ENCODE data around the gene MRNIP.

MRNIP gene

GRCh38 chr5:179900206-179900605, 41.6 kb upstream of the MRNIP start:
- H3K4me3 ChIP-seq (ENCODE audit: low read length), result no peak overlapping the region
- no peaks in the 10 kb centered on the region for H3K9me3 ChIP-seq (ENCODE audit: control insufficient read depth, low read length)
- no peak overlapping the region for H3K9ac ChIP-seq (ENCODE audit: low read length)
- no peaks in the 10 kb centered on the region for H3K4me1 ChIP-seq (ENCODE audit: control insufficient read depth, insufficient read depth, low read length)
- no peaks in the 10 kb centered on the region for H3K27me3 ChIP-seq (replicated peaks; ENCODE audit: control insufficient read depth, insufficient read depth, low read length)
- DNase-seq (ENCODE audit: low read depth), result no peak
- peaks cover 72% of the 10 kb centered on the region for H3K36me3 ChIP-seq (ENCODE audit: control insufficient read depth, insufficient read depth, low read length, severe bottlenecking)

DNA sequence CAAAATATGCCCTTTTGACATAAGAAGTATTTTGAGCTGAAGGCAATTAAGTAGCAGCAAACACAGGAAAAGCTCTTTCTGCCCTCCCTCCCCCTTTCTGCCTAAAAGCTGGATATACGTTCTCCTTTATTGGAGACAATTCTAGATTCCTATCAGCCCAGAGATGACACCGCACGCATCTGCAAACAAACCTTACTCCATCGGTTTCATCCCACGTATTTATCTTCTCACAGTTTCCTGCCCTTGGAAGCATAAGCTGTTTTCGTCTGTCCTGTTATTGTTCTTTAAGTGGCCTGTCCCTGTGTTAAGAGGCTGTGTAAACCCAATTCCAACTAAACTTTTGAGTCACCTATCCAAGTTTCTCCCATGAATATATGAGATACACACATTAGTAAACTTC, 37.2 kb upstream of the MRNIP start:
- DNase-seq (ENCODE audit: low read depth), result no peak
- Histone ChIP-seq H3K9ac (ENCODE audit: low read length) (no peak overlapping the region), H3K4me3 (ENCODE audit: low read length) (no peak overlapping the region), H3K36me3 (ENCODE audit: control insufficient read depth, insufficient read depth, low read length, severe bottlenecking) (peaks cover 82% of the 10 kb centered on the region), H3K9me3 (ENCODE audit: control insufficient read depth, low read length) (no peaks in the 10 kb centered on the region), H3K27me3 (replicated peaks; ENCODE audit: control insufficient read depth, insufficient read depth, low read length) (no peaks in the 10 kb centered on the region), H3K4me1 (ENCODE audit: control insufficient read depth, insufficient read depth, low read length) (no peaks in the 10 kb centered on the region)

GRCh38 chr5:179893958-179894895, 35.6 kb upstream of the MRNIP start:
- no peak for DNase-seq (ENCODE audit: low read depth)
- no peaks in the 10 kb centered on the region for H3K9me3 ChIP-seq (ENCODE audit: control insufficient read depth, low read length)
- peaks cover 90% of the 10 kb centered on the region for H3K36me3 ChIP-seq (ENCODE audit: control insufficient read depth, insufficient read depth, low read length, severe bottlenecking)
- no peaks in the 10 kb centered on the region for H3K27me3 ChIP-seq (replicated peaks; ENCODE audit: control insufficient read depth, insufficient read depth, low read length)
- H3K4me3 ChIP-seq (ENCODE audit: low read length), result no peak overlapping the region
- no peaks in the 10 kb centered on the region for H3K4me1 ChIP-seq (ENCODE audit: control insufficient read depth, insufficient read depth, low read length)
- no peak overlapping the region for H3K9ac ChIP-seq (ENCODE audit: low read length)

- no peak for DNase-seq (ENCODE audit: low read depth)
- H3K9me3 ChIP-seq (ENCODE audit: control insufficient read depth, low read length), result no peaks in the 10 kb centered on the region
- H3K4me3 ChIP-seq (ENCODE audit: low read length), result no peak overlapping the region
- H3K27me3 ChIP-seq (replicated peaks; ENCODE audit: control insufficient read depth, insufficient read depth, low read length), result no peaks in the 10 kb centered on the region
- no peaks in the 10 kb centered on the region for H3K4me1 ChIP-seq (ENCODE audit: control insufficient read depth, insufficient read depth, low read length)
- H3K9ac ChIP-seq (ENCODE audit: low read length), result no peak overlapping the region
- peaks cover 90% of the 10 kb centered on the region for H3K36me3 ChIP-seq (ENCODE audit: control insufficient read depth, insufficient read depth, low read length, severe bottlenecking)
These were observed 34.7 kb upstream of the MRNIP start for GRCh38 chr5:179893076-179893957.

GRCh38 chr5:179892255-179892654, 33.6 kb upstream of the MRNIP start:
- H3K9ac ChIP-seq (ENCODE audit: low read length), result no peak overlapping the region

DNA sequence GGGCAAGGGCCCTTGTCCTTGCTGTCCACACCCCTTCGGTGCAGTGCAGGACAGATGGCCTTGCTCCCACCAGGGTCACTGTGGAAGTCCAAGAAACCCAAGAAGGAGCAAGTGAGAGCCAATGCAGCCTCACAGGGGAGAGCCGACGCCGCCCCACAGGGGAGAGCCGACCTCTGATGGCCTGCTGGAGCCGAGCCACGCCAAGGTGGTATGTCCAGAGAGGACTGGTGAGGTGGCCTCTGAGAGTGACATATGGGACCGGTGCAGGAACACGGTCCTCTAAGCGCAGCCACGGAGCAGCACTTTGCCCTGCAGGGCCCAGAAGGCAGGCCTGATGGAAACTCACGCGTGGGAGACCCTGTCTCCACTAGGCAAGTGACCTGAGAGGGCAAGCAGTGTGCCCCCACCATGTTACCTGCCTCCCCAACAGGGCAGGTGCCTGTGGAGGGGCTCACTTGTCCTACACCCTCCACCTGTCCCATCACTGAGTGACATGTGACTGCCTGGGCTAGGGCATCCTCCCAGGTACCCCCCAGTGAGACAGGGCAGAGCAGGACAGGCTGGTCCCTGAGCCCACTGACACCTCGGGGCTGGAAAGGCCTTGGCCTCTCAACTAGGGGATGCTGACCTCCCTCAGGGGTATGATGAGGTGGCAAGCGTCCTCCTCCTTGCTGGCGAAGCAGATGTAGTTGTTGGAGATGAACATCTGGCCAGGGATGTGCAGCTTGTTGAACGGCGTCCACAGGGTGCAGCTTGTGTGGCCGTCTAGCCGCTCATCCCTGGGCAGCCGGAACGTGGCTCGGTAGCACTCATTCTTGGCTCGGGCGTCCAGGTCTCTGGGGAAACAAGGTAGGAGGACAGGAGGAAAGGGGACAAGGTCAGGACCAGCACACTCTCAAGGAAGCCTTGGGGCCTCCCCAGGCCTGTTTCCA, 32.4 kb upstream of the MRNIP start:
- DNase-seq (ENCODE audit: low read depth), result no peak
- H3K4me3 ChIP-seq (ENCODE audit: low read length), result no peak overlapping the region
- H3K4me1 ChIP-seq (ENCODE audit: control insufficient read depth, insufficient read depth, low read length), result no peaks in the 10 kb centered on the region
- peaks cover 86% of the 10 kb centered on the region for H3K36me3 ChIP-seq (ENCODE audit: control insufficient read depth, insufficient read depth, low read length, severe bottlenecking)
- H3K27me3 ChIP-seq (replicated peaks; ENCODE audit: control insufficient read depth, insufficient read depth, low read length), result no peaks in the 10 kb centered on the region
- no peak overlapping the region for H3K9ac ChIP-seq (ENCODE audit: low read length)
- no peaks in the 10 kb centered on the region for H3K9me3 ChIP-seq (ENCODE audit: control insufficient read depth, low read length)

More at GRCh38 chr5:179892255-179892654, 33.6 kb upstream of the MRNIP start:
- H3K4me1 ChIP-seq (ENCODE audit: control insufficient read depth, insufficient read depth, low read length), result no peaks in the 10 kb centered on the region
- H3K36me3 ChIP-seq (ENCODE audit: control insufficient read depth, insufficient read depth, low read length, severe bottlenecking), result peaks cover 91% of the 10 kb centered on the region
- DNase-seq (ENCODE audit: low read depth), result no peak
- H3K4me3 ChIP-seq (ENCODE audit: low read length), result no peak overlapping the region
- H3K9me3 ChIP-seq (ENCODE audit: control insufficient read depth, low read length), result no peaks in the 10 kb centered on the region
- H3K27me3 ChIP-seq (replicated peaks; ENCODE audit: control insufficient read depth, insufficient read depth, low read length), result no peaks in the 10 kb centered on the region

DNA sequence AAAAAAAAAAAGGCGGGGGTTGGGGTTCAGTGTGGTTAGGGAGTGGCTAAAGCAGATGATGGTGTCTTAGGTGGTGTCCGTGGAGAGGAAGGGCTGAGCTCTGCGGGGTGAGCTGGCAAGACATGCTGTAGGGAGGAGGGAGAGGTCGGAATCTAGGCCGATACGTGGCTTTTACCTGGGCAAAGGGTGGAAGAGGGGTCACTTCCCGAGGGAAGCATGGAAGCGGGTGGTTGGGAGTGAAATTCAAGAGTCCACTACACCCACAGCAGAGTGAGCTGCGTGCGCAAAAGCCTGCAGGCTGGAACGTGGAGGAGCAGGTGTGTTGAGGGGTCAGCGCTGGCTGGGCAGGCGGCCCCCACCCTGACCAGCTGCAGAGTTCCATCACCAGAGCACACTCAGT, 31.3 kb upstream of the MRNIP start:
- DNase-seq (ENCODE audit: low read depth), result no peak
- Histone ChIP-seq H3K4me1 (ENCODE audit: control insufficient read depth, insufficient read depth, low read length) (no peaks in the 10 kb centered on the region), H3K4me3 (ENCODE audit: low read length) (no peak overlapping the region), H3K9me3 (ENCODE audit: control insufficient read depth, low read length) (no peaks in the 10 kb centered on the region), H3K27me3 (replicated peaks; ENCODE audit: control insufficient read depth, insufficient read depth, low read length) (no peaks in the 10 kb centered on the region), H3K9ac (ENCODE audit: low read length) (no peak overlapping the region), H3K36me3 (ENCODE audit: control insufficient read depth, insufficient read depth, low read length, severe bottlenecking) (peaks cover 83% of the 10 kb centered on the region)

DNA sequence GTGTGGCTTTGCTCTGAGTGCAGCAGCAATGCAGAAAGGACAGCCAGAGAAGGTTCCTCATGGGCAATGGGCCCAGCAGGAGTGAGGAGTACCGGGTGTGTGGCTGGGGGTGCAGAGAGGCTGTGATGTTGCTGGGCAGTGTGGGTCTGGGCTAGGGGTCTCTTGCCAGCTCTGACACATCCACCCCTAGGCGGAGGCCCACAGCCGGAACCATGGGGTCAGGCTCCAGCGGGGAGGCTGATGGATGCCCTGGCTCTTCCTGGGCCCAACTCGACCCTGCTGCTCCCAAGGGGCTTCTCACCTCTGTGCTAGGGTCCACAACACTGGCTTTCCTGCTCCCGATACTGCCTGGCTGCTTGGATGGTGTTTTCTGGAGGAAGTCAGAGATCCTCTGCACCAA, 29.2 kb upstream of the MRNIP start:
- no peak for DNase-seq (ENCODE audit: low read depth)
- Histone ChIP-seq H3K4me3 (ENCODE audit: low read length) (no peak overlapping the region), H3K9ac (ENCODE audit: low read length) (no peak overlapping the region), H3K27me3 (replicated peaks; ENCODE audit: control insufficient read depth, insufficient read depth, low read length) (no peaks in the 10 kb centered on the region), H3K9me3 (ENCODE audit: control insufficient read depth, low read length) (peaks cover 12% of the 10 kb centered on the region), H3K4me1 (ENCODE audit: control insufficient read depth, insufficient read depth, low read length) (no peaks in the 10 kb centered on the region), H3K36me3 (ENCODE audit: control insufficient read depth, insufficient read depth, low read length, severe bottlenecking) (peaks cover 84% of the 10 kb centered on the region)

DNA sequence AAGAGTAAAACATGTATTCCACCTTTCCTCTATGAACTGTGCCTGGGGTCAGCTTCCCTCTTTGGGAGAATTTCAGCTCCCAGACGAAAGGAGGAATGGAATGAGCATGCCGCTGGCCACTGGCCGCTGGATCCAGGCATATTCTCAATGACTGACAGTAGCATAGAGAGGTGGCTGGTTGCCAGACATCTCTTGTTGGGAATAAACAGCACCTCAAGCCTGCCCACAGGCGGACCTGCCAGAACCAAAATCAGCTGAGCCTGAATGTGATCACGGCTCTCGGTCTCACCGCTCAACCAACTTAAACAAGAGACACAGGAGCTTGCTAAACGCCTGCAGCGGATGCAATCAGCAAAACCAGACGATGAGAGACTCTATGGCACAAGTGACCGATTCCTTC, 28.5 kb upstream of the MRNIP start:
- H3K27me3 ChIP-seq (replicated peaks; ENCODE audit: control insufficient read depth, insufficient read depth, low read length), result no peaks in the 10 kb centered on the region
- peaks cover 16% of the 10 kb centered on the region for H3K9me3 ChIP-seq (ENCODE audit: control insufficient read depth, low read length)
- H3K9ac ChIP-seq (ENCODE audit: low read length), result no peak overlapping the region
- H3K36me3 ChIP-seq (ENCODE audit: control insufficient read depth, insufficient read depth, low read length, severe bottlenecking), result peaks cover 83% of the 10 kb centered on the region
- H3K4me1 ChIP-seq (ENCODE audit: control insufficient read depth, insufficient read depth, low read length), result no peaks in the 10 kb centered on the region
- no peak for DNase-seq (ENCODE audit: low read depth)
- no peak overlapping the region for H3K4me3 ChIP-seq (ENCODE audit: low read length)

GRCh38 chr5:179886190-179886911, 27.7 kb upstream of the MRNIP start:
- DNase-seq (ENCODE audit: low read depth), result no peak
- H3K4me3 ChIP-seq (ENCODE audit: low read length), result no peak overlapping the region
- no peaks in the 10 kb centered on the region for H3K27me3 ChIP-seq (replicated peaks; ENCODE audit: control insufficient read depth, insufficient read depth, low read length)
- H3K4me1 ChIP-seq (ENCODE audit: control insufficient read depth, insufficient read depth, low read length), result no peaks in the 10 kb centered on the region
- no peak overlapping the region for H3K9ac ChIP-seq (ENCODE audit: low read length)
- peaks cover 16% of the 10 kb centered on the region for H3K9me3 ChIP-seq (ENCODE audit: control insufficient read depth, low read length)
- H3K36me3 ChIP-seq (ENCODE audit: control insufficient read depth, insufficient read depth, low read length, severe bottlenecking), result peaks cover 77% of the 10 kb centered on the region

All from adipocyte (in vitro differentiated cells).